HEK293T (cell line): ENCODE measurements around the gene SH2B2.
"Not testable (repeated sequence)": the region's sequence is repeated elsewhere in the genome, so short reads cannot be mapped to it uniquely, and the experiment has no call there.

ENCODE experiments used
- FOXA1 ChIP-seq: fragments of 450-650 bp; IDR thresholded peaks from 2 replicates; pipeline ENCODE4 v1.6.1; 2016; ENCODE audit warnings: mild to moderate bottlenecking
- FOXK2 ChIP-seq: fragments of 450-650 bp; IDR thresholded peaks from 2 replicates; pipeline ENCODE4 v1.6.1; 2016; ENCODE audit warnings: mild to moderate bottlenecking
- HDGF ChIP-seq: fragments of 450-650 bp; IDR thresholded peaks from 2 replicates; pipeline ENCODE4 v1.6.1; 2017; ENCODE audit warnings: antibody characterized with exemption, borderline replicate concordance
- L3MBTL2 ChIP-seq: fragments of 450-650 bp; conservative IDR thresholded peaks from 2 replicates; pipeline ENCODE4 v1.6.1; 2016; ENCODE audit warnings: mild to moderate bottlenecking
- LEF1 ChIP-seq: fragments of 450-650 bp; IDR thresholded peaks from 2 replicates; pipeline ENCODE4 v1.6.1; 2017; ENCODE audit warnings: mild to moderate bottlenecking, borderline replicate concordance
- PKNOX1 ChIP-seq: fragments of 450-650 bp; IDR thresholded peaks from 2 replicates; pipeline ENCODE4 v1.6.1; 2016
- SP1 ChIP-seq: fragments of 450-650 bp; IDR thresholded peaks from 2 replicates; pipeline ENCODE4 v1.6.1; 2017
- SUZ12 ChIP-seq: fragments of 450-650 bp; IDR thresholded peaks from 2 replicates; pipeline ENCODE4 v1.6.1; 2016; ENCODE audit warnings: mild to moderate bottlenecking

- not testable (repeated sequence) for TF ChIP-seq SUZ12, LEF1, FOXK2, HDGF, FOXA1, SP1, PKNOX1, L3MBTL2
Measured at GRCh38 chr7:102363549-102364393, 77.1 kb downstream of the SH2B2 start.
